Measurements from ENCODE around the gene C2orf78. TPM values are rescaled to one million over a fixed set of nuclear protein-coding genes. Genes with fewer than 3 reads are reported as not detected.

Gene C2orf78
- total and polyA plus RNA-seq, 2 of the 4 experiments (the other 2 are of a cell fraction) = 0.03 TPM; not detected in 1

- 100% methylated on average over 1 of the region's 4 CpGs; no CpG with 5 or more reads in 1 of the 2 experiments for WGBS, 2 experiments (ENCODE audit: extremely low coverage in 2 of 2, insufficient read length in 1 of 2)
- H4K20me1 ChIP-seq (ENCODE audit: insufficient read depth, low read length) = no peaks in the 10 kb centered on the region; the same call in 1 of the 2 replicates
- CTCF ChIA-PET = no interaction called here
These were observed 17.0 kb upstream of the C2orf78 start for GRCh38 chr2:73766994-73767393.

More at GRCh38 chr2:73766994-73767393, 17.0 kb upstream of the C2orf78 start:
- Histone ChIP-seq H3K4me3 (ENCODE audit: insufficient read depth, low read depth, low read length) (no peak overlapping the region), H2AFZ (replicated peaks; ENCODE audit: low read length, poor library complexity) (no peak overlapping the region), H2AK9ac (replicated peaks; ENCODE audit: low read depth, low read length, poor library complexity) (no peak overlapping the region), H3K79me1 (ENCODE audit: low read depth in 1 of 2, low read length in 2 of 2) (peaks cover 8 to 19% of the 10 kb centered on the region in 2 experiments; a peak in 3 of 4 replicates), H4K8ac (ENCODE audit: low read depth in 2 of 2, low read length in 2 of 2) (no peak overlapping the region), H3K56ac (ENCODE audit: extremely low read depth, insufficient read depth, low read length) (no peak overlapping the region), H3K9me1 (ENCODE audit: insufficient read depth, low read length) (peaks cover 6% of the 10 kb centered on the region; the same call in 1 of the 2 replicates), H3K27me3 (ENCODE audit: control insufficient read depth, insufficient read depth, low read length) (no peaks in the 10 kb centered on the region), H3K14ac (replicated peaks; ENCODE audit: low read depth, low read length) (no peak overlapping the region), H4K5ac (ENCODE audit: low read depth, low read length) (no peak overlapping the region), H2BK20ac (ENCODE audit: low read depth, low read length) (no peak overlapping the region), H2BK120ac (ENCODE audit: low read depth, low read length) (no peak overlapping the region), H3K23ac (ENCODE audit: low read depth, low read length) (no peak overlapping the region), H2BK15ac (ENCODE audit: low read depth, low read length) (no peak overlapping the region), H2BK5ac (ENCODE audit: low read depth, low read length, poor library complexity, severe bottlenecking) (no peak overlapping the region), H3K4ac (ENCODE audit: low read depth, low read length) (no peak overlapping the region), H3K9me3 (ENCODE audit: control insufficient read depth, insufficient read depth, low read length) (no peaks in the 10 kb centered on the region), H3K4me1 (ENCODE audit: control insufficient read depth, insufficient read depth, low read length) (no peaks in the 10 kb centered on the region), H3K36me3 (ENCODE audit: control insufficient read depth, insufficient read depth, low read length) (peaks cover 43% of the 10 kb centered on the region), H2AK5ac (ENCODE audit: low read depth, low read length) (no peak overlapping the region), H3K9ac (ENCODE audit: low read depth, low read length) (no peak overlapping the region), H4K91ac (ENCODE audit: insufficient read depth, low read depth, low read length) (no peak overlapping the region), H3K4me2 (ENCODE audit: low read depth, low read length) (no peak overlapping the region), H3K18ac (ENCODE audit: low read depth, low read length) (no peak overlapping the region), H3K27ac (ENCODE audit: insufficient read depth, low read length) (no peak overlapping the region)
- dilution Hi-C loops (cut with HindIII; ENCODE audit: low sequenced_read_pairs, unreplicated experiment) = no loop called here
- POLR2A ChIA-PET (ENCODE audit: unreplicated experiment) = no interaction called here
- DNase-seq = no peak
- BruUV-seq (replicated peaks) = no TSS peak
- no peak for TF ChIP-seq SMC3 (IDR thresholded peaks at IDR 0.05; ENCODE audit: low read depth, low read length)
- no peak for TF ChIP-seq ELK1 (IDR thresholded peaks at IDR 0.05; ENCODE audit: borderline replicate concordance, low read depth, low read length)
- TF ChIP-seq USF2 (IDR thresholded peaks at IDR 0.05; ENCODE audit: low read depth, low read length) = no peak
- no peak for TF ChIP-seq CHD1 (IDR thresholded peaks at IDR 0.05; ENCODE audit: low read depth, low read length)
- TF ChIP-seq CTCF (conservative IDR thresholded peaks at IDR 0.05; ENCODE audit: low read depth, low read length) = no peak
- no peak for TF ChIP-seq RCOR1 (IDR thresholded peaks at IDR 0.05; ENCODE audit: insufficient replicate concordance, low read length)
- no peak for ATAC-seq (ENCODE audit: low read depth)
- in situ Hi-C loops (cut with MboI; ENCODE audit: low sequenced_read_pairs) = no loop called here
- intact Hi-C loops (cut with micrococcal nuclease) = no loop called here

Data from IMR-90 (cell line).